ENCODE results near the gene PPCDC.
"Not testable (repeated sequence)": the region's sequence is repeated elsewhere in the genome, so short reads cannot be mapped to it uniquely, and the experiment has no call there.

PPCDC gene

DNA sequence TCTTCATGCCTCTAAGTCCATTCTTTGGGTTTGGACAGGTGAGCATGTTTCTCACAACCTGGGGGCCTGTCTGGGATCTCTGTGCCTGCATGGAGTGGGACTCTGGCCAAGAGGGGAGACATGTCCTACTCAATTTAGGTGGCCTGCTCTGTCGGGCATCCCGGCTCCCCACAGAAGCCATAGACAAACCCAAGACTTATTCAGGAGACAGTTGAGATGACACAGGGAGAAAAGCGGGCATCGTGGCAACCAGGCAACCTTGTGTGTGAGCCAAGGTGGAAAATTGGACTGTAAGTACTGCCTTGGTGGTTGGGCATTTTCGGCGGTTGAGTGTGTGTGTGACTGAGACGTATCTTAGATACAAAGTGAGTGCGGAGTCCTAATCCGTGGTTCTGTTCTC lies 40.5 kb downstream of the PPCDC start:
- FAIRE-seq (no peak), DNase-seq (ENCODE audit: extremely low spot score, insufficient read length, low read depth) (no peak)

DNA sequence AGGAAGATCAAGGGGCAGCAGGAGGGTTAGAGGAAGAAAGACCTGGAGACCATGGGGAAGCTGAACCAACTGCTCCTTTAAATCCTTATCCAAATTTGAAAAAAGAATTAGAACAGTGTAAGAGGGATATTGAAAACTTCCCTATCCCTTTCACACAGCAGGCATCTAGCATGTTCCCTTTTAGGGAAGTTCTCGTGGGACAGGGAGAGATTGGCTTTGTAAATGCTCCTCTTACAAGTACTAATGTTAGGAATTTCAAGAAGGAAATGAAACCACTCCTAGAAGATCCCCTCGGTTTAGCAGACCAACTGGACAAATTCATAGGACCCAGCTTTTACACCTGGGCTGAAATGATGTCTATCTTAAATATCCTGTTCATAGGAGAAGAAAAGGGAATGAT lies 41.5 kb downstream of the PPCDC start:
- FAIRE-seq, result no peak

DNA sequence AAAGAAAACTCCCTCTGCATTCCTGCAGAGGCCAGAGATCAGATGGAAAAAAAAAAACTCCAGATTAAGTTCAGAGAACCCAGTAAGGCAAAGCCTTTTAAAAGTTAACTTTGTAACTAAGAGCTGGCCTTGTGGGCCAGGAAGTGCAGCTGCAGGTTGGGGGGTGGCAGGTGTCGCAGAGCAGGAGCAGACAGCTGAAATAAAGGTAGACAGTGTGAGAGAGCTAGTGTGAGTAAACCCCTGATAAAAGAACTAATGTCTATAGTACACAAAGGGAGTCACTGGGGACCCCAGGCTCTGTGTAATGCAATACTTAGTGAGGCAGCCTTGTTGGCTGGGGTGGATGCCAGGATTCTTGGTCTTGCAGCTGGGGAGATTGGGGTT lies 42.1 kb downstream of the PPCDC start:
- no peak for DNase-seq (ENCODE audit: extremely low spot score, insufficient read length, low read depth)
- no peak for FAIRE-seq

More for the DNA sequence above, 41.5 kb downstream of the PPCDC start:
- DNase-seq (ENCODE audit: extremely low spot score, insufficient read length, low read depth), result no peak

DNA sequence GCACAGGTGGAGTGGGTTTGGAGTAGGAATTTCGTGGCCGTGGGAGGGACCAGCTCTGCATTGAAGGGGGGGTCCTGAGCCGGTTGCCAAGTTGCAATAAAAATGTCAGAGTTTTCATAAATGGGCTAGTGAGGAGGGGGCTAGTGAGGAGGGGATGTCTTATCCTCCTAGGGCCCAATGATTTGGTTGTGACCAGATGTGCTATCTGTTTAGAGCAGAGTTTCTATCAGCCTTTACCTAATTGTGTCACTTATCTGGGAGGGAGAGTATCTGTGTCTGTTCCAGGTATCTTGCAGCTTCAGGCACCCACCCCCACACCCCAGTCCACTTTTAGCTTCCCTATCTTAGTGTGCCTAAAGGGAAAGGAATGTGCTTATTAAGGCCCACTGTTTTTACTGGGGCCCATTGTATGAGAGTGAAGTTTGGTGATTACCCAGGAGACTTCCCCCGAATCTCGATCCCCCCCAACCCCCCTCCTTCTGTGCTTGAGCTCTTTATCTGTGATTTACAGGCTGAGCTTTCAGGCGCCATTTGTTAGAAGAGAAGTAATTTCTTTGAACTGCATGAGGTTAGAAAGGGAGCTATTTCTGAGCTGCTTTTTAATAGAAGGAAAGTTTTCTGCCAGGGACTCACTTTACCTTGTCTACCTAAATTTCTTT lies 42.6 kb downstream of the PPCDC start:
- no peak for FAIRE-seq
- no peak for DNase-seq (ENCODE audit: extremely low spot score, insufficient read length, low read depth)

DNA sequence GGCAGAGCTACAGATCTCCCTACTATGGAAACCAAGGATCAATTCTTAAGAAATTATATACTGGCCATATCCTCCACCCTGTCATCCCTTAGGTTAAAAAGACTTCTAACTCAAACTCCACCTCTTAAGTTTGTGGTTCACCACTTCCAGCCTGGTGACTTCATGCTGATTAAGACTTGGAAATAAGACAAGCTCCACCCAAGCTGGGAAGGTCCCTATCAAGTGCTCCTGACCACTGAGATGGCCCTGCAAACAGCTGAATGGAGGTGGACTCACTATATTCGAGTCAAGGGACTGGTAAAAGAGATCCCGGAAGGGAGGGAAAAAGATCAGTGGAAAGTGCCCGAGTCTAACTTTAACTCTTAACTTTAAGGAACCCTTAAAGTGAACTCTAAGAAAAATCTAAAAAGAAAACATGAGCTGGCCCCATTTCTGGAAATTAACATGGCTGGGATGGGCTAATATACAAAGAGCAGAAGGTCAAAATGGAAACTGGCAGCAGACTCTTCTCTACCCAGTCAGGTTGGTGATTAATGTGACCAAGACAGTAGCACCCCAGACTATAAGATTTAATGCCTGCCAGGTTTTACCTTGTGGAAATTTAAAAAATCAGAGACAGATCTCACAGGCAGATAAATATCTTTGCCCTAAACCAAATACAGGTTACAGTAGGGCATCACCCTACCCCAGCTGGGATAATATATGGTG lies 43.9 kb downstream of the PPCDC start:
- peak; percentile 71 for FAIRE-seq
- no peak for DNase-seq (ENCODE audit: extremely low spot score, insufficient read length, low read depth)

DNA sequence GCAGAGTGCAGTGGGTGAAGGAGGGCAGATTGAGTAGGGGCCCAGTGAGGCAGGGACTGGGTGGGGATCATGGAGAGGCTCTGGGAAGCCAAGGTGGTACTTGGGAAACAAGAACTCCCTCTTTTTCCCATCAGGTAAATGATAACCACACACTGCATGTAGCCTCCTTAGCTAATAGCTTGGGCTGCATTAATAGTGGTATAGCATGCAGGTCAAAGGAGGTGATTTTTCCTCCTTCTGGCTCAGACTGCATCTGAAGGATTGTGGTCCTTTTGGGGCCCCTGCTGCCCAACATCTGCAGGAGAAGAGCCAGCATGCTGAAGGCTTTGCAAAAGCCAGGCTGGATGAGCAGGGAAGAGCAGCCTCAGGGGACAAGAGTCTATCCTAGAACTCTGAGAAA lies 45.4 kb downstream of the PPCDC start:
- FAIRE-seq (no peak), DNase-seq (ENCODE audit: extremely low spot score, insufficient read length, low read depth) (no peak)

DNA sequence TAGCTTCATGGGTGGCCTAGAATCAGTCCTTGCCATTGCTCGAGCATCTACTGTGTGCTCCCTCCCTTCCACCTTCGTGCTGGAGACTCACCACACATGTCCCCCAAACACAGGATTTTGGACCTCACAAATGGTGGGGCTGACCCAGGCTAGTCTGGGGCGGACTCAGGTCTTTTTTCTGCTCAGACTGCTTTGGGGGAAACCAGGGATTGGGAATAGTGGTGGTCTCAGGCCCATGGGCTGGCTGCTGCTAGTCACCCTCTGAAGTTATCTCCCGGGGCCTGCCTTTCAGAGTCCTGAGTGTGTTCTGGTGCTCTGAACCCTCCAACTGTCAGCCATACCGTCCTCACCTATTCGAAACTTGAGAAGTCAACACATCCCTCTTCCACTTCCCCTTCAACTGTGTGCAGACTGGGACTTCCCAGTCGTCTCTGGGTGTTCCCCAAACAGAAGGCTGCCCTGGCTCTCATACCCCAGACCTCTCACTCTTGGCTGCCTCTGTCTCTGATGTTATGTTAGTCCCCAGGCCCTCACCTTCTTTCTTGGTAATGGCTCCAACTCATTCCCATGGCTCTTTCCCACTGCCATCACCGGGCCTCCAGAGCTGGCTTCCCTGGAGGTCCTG lies 46.0 kb downstream of the PPCDC start:
- peak; percentile 98 for FAIRE-seq
- peak; percentile 46 for DNase-seq (ENCODE audit: extremely low spot score, insufficient read length, low read depth)

DNA sequence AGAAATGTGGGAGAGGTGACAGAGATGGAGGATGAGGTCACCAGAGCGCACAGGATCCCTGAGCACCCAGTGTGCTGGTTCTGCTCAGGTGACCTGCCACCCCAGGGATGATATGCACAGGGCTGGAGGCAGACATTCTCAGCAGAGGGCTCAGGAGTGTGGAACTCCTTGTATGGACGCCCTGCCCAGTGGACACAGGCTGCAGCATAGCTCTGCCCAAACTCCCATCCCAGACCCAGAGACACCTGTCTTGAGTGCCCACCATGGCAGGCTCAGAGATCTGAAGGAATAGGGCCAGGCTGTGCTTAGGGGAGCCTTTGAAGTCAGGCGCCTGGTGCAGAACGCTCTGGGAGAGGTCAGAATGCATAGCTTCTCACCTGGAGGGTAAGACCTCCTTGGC lies 47.3 kb downstream of the PPCDC start:
- DNase-seq (ENCODE audit: extremely low spot score, insufficient read length, low read depth), result no peak
- FAIRE-seq, result no peak

DNA sequence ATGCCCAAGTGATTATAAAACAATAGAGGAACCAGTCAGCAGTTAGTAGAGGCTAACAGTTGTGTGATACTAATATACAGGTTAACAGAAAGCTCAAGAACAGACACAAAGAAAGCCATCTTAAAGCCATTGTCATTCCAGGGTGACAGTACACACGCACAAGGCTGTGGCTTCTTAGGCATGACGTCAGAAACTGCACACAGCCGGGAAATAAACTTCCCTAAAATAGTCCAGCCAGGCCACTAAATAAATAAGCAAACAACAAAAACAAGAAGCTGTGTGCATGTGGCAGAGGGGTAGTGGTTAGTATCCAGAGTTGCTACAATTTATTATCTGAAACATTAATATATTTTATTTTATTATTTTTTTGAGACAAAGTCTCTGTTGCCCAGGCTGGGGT lies 49.8 kb downstream of the PPCDC start:
- FAIRE-seq (no peak), DNase-seq (ENCODE audit: extremely low spot score, insufficient read length, low read depth) (no peak)

DNA sequence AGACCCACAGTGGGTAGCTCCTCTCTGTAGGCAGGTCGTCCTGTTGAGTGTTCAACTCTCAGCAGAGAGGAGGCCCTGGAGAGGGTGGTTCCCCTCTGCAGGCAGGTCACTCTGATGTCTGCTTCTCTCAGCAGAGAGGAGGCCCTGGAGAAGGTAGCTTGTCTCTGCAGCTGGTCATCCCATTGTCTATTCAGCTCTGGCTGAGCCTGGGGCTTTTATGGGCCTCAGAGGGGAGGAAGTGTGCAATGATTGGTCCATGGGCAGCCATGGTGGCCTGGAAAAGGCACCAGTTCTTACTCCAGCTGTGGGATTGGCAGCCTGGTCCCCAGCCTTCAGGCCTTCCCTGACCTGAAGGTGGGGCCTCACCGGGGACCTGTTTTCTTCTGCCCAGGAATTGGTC lies 52.9 kb downstream of the PPCDC start:
- FAIRE-seq (no peak), DNase-seq (ENCODE audit: extremely low spot score, insufficient read length, low read depth) (no peak)

DNA sequence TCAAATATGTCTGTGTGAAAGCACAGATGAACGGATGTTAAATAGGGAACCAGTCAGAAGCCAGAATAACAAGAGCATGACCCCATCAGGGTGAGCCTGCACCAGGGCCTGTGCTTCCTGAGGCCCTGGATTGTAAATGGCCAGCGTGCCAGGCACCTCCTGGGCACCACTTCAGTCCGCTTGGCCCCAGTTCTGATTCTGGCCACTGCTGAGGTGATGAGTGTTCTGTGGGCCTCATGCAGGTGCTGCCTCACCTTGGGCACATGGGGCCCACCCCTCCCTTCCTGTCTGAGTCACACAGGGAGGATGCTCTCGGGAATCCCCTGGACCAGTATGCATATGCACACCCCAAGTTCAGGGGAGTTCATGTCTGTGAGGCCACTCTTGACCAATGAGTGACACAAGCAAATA lies 54.2 kb downstream of the PPCDC start:
- peak; percentile 56 for FAIRE-seq
- not testable (repeated sequence) for DNase-seq (ENCODE audit: extremely low spot score, insufficient read length, low read depth)

DNA sequence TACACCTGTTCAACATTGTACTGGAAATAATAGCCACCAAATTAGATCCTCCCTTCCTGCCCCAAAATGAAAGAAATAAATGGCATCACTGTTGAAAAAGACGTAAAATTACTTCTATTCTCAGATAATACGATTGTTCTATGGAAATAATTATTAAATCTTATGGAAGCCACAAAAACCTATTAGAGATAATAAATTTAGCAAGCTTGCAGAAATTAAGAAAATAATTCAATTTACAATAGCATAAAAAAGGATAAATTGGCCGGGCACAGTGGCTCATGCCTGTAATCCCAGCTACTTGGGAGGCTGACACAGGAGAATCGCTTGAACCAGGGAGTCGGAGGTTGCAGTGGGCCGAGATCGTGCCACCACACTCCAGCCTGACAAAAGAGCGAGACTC lies 57.8 kb downstream of the PPCDC start:
- no peak for FAIRE-seq

DNA sequence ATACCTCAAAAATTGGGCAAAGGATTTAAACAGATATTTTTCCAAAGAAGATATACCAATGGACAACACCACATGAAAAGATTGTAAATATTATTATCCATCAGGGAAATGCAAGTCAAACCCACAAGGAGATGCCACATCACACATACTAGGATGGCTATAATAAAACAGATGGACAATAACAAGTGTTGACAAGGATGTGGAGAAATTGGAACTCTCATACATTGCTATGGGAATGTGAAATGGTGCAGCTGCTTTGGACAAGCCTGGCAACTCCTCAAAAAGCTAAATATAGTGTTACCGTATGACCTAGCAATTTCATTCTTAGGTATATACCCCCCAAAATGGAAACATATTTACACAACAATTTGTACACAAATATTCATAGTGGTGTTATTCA lies 59.3 kb downstream of the PPCDC start:
- no peak for FAIRE-seq
- no peak for DNase-seq (ENCODE audit: extremely low spot score, insufficient read length, low read depth)

More for the DNA sequence above, 57.8 kb downstream of the PPCDC start:
- no peak for DNase-seq (ENCODE audit: extremely low spot score, insufficient read length, low read depth)

DNA sequence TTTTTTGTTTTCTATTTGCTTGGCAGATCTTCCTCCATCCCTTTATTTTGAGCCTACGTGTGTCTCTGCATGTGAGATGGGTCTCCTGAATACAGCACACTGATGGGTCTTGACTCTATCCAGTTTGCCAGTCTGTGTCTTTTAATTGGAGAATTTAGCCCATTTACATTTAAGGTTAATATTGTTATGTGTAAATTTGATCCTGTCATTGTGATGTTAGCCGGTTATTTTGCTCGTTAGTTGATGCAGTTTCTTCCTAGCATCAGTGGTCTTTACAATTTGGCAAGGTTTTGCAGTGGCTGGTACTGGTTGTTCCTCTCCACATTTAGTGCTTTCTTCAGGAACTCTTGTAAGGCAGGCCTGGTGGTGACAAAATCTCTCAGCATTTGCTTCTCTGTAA lies 62.3 kb downstream of the PPCDC start:
- not testable (repeated sequence) for FAIRE-seq

DNA sequence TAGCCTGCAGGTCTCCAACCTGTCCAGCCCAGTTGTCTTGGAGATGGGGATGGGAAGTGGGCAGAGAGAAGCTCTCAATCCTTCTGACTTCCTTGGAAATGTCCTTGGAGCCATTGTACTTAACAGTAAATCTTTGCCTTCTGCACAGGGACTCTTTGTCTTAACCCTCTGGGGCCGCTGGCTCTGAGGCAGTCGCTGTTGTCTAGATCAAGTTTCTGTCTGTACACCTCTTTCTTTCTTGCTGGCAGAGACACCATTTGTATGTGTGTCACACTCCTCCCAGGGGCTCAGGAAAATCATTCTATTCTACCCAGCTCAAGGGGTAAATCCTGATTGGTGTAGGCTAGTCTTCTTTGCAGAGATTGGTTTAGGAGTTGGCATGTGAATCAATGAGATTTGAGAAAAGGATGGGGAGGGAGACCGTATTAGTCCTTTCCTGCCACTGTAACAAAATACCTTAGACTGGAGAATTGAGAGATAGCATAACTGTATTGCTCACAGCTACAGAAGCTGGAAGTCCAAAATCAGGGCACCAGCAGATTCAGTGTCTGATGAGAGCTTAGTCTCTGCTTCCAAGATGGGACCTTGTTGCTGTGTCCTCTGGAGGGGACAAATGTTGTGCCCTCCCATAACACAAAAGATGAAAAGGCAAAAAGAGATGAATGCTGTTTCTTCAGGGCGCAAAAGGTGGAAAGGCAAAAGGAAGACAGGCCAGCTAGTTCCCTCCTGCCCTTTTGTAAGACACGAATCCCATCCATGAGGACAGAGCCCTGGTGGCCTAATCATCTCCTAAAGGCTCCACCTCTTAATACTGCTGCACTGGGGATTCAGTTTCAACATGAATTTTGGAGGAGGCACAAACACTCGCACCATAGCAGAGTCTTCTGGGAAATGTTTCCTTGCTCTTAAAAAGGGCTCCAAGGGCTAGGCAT lies 66.3 kb downstream of the PPCDC start:
- no peak for DNase-seq (ENCODE audit: extremely low spot score, insufficient read length, low read depth)
- no peak for FAIRE-seq

More for the DNA sequence above, 62.3 kb downstream of the PPCDC start:
- DNase-seq (ENCODE audit: extremely low spot score, insufficient read length, low read depth), result not testable (repeated sequence)

DNA sequence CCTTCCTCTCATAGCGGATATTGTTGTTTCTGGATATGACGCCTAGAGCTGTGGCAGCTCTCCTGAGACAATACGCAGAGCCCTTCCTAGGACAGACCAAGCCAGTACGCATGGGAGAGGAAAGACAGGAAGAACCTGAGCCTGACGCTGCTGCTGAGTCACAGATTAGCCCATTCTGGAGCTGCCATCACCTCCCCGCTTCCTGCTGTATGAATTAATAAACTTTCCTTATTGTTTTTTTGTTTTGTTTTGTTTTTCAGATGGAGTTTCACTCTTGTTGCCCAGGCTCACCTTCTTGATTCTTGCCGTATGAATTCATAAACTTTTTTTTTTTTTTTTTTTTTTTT lies 67.0 kb downstream of the PPCDC start:
- FAIRE-seq, result no peak
- DNase-seq (ENCODE audit: extremely low spot score, insufficient read length, low read depth), result no peak

DNA sequence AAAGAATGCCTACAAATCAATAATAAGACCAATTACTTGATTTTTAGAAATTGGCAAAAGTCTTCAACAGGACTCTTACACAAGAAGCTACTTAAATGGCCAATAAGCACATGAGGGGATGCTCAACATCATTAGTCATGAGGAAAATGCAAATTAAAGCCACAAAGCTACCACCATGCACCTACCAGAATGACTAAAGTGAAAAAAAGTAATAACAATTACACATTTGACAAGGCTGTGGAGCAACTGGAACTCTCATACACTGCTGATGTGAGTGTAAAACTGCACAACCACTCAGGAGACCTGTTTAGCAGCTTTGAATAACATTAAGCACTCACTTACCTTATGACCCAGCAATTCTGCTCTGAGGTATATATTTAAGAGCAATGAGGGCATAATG lies 68.4 kb downstream of the PPCDC start:
- no peak for FAIRE-seq
- no peak for DNase-seq (ENCODE audit: extremely low spot score, insufficient read length, low read depth)

DNA sequence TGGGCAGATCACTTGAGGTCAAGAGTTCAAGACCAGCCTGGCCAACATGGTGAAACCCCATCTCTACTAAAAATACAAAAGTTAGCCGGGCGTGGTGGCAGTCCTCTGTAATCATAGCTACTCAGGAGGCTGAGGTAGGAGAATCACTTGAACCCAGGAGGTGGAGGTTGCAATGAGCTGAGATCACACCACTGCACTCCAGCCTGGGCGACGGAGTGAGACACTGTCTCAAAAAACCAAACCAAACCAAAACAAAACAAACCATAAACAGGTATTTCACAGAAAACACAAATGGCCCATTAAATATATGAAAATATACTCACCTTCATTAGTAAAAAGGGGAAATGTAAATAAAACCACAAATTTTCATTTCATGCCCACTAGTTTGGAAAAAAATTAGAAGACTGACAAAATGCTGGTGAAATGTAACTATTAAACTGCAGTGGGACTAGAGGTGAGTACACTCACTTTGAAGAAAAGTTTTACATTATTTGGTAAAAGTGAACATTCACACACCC lies 71.6 kb downstream of the PPCDC start:
- not testable (repeated sequence) for DNase-seq (ENCODE audit: extremely low spot score, insufficient read length, low read depth)
- FAIRE-seq, result peak; percentile 75

DNA sequence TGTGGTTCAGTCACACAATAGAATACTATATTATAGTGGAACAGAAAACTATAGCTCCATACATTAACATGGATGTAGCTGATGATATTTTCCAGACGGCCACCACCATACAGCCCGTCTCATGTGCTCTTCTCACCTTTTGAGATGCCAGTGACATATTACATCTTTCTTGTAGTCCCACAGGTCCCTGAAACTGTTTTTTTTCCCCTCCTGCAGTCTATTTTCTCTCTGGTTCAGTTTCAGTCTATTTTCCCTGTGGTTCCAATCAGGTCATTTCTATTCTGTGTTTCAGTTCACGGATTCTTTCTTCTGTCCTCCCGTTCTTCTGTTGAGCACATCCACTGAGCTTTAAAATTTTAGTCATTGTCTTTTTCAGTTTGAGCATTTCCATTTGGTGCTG lies 72.2 kb downstream of the PPCDC start:
- FAIRE-seq (peak; percentile 75), DNase-seq (ENCODE audit: extremely low spot score, insufficient read length, low read depth) (no peak)

DNA sequence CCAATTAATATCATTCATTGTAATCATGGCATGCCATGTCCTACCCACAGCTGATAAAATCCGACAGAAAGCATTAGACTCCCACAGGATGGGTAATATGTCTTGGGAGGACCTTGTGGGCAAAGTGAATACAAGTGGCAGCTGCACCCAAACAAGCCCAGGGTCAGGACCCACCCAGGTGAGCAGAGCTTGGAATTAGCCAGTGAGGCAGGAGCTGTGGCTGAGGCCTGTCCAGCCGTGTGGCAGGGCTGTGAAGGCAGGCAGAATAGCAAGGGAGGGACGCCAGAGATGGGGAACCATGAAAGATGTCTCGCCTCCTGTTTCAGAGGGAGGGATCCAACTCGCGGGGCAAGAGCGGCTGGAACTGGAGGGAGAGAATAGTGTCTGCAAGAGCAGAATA lies 74.5 kb downstream of the PPCDC start:
- DNase-seq (ENCODE audit: extremely low spot score, insufficient read length, low read depth) (no peak), FAIRE-seq (no peak)
